ENCODE measurements around the gene TGM4. TPM values are rescaled to one million over a fixed set of nuclear protein-coding genes. Genes with fewer than 3 reads are reported as not detected.

TGM4 gene
- total RNA-seq, 1 donor from 2014 or later: under 0.01 TPM

- TF ChIP-seq, protein P1, sequence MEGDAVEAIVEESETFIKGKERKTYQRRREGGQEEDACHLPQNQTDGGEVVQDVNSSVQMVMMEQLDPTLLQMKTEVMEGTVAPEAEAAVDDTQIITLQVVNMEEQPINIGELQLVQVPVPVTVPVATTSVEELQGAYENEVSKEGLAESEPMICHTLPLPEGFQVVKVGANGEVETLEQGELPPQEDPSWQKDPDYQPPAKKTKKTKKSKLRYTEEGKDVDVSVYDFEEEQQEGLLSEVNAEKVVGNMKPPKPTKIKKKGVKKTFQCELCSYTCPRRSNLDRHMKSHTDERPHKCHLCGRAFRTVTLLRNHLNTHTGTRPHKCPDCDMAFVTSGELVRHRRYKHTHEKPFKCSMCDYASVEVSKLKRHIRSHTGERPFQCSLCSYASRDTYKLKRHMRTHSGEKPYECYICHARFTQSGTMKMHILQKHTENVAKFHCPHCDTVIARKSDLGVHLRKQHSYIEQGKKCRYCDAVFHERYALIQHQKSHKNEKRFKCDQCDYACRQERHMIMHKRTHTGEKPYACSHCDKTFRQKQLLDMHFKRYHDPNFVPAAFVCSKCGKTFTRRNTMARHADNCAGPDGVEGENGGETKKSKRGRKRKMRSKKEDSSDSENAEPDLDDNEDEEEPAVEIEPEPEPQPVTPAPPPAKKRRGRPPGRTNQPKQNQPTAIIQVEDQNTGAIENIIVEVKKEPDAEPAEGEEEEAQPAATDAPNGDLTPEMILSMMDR (IDR thresholded peaks at IDR 0.05; ENCODE audit: insufficient read depth, low read length, severe bottlenecking): no peak
- DNase-seq (ENCODE audit: low read depth): no peak
Observed at GRCh38 chr3:44867421-44868111, 6.8 kb upstream of the TGM4 start.

DNA sequence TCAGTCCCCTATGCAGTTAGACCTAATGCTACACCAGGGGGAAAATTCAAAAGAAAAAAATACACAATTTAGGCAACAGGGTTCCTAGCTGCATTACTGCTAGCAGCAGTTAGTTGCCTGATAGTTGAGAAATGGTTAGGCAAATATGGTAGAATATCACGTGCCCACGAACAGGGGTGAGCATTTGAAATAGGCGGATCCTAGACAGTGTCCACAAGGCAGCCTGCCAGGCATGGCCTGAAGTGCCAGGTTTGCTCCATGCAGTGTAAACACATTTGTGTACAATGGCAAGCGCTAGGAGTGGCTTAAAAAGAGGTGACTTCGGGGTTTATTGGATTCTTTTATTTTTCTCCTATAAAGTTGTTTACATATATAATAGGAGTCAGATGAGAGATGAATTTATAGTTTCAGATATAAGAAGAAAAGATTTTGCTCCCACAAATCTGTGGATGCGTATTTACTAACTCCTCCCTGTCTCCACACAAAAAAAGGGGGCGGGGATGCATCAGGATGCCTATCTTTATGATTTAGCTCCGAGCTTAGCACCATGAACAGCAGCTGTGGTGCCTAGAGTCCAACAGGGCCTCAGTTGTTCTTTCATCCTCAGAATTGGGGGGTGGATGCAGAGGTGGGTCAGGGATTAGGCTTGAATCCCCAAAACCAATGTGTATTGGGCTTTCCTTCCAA is 3.9 kb upstream of the TGM4 start:
- Histone ChIP-seq H3K36me3 (ENCODE audit: control insufficient read depth, insufficient read depth, low read length) (peaks cover 1% of the 10 kb centered on the region), H3K27me3 (ENCODE audit: control insufficient read depth, insufficient read depth, low read length) (no peaks in the 10 kb centered on the region), H3K4me3 (ENCODE audit: low read depth, low read length) (no peak overlapping the region)
- TF ChIP-seq, protein P1 (IDR thresholded peaks at IDR 0.05; ENCODE audit: insufficient read depth, low read length, severe bottlenecking): no peak
- FAIRE-seq (no peak), DNase-seq (ENCODE audit: low read depth) (no peak)

More at GRCh38 chr3:44867421-44868111, 6.8 kb upstream of the TGM4 start:
- peaks cover 4% of the 10 kb centered on the region for H3K36me3 ChIP-seq (ENCODE audit: control insufficient read depth, insufficient read depth, low read length)
- no peak overlapping the region for H3K4me3 ChIP-seq (ENCODE audit: low read depth, low read length)
- no peaks in the 10 kb centered on the region for H3K27me3 ChIP-seq (ENCODE audit: control insufficient read depth, insufficient read depth, low read length)
- FAIRE-seq: no peak

GRCh38 chr3:44875596-44875995 is 1.2 kb downstream of the TGM4 start:
- DNase-seq (ENCODE audit: low read depth) (no peak), FAIRE-seq (no peak)
- Histone ChIP-seq H3K36me3 (ENCODE audit: control insufficient read depth, insufficient read depth, low read length) (no peaks in the 10 kb centered on the region), H3K27me3 (ENCODE audit: control insufficient read depth, insufficient read depth, low read length) (no peaks in the 10 kb centered on the region), H3K4me3 (ENCODE audit: low read depth, low read length) (no peak overlapping the region)
- TF ChIP-seq, protein P1 (IDR thresholded peaks at IDR 0.05; ENCODE audit: insufficient read depth, low read length, severe bottlenecking): no peak

DNA sequence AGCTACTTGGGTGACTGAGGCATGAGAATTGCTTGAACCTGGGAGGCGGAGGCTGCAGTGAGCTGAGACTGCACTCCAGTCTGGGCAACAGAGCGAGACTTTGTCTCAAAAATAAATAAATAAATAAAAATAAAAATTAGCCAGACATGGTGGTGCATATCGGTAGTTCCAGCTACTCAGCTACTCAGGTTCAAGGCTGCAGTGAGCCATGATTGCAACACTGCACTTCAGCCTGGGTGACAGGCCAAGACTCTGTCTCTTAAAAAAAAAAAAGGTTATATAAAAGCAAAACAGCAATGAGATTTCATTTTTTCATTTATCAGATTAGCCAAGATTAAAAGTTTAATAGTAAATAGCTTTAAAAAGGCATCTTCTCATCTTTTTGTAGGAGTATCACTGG is 2.9 kb downstream of the TGM4 start:
- DNase-seq (ENCODE audit: low read depth) (no peak), FAIRE-seq (no peak)
- Histone ChIP-seq H3K27me3 (ENCODE audit: control insufficient read depth, insufficient read depth, low read length) (no peaks in the 10 kb centered on the region), H3K4me3 (ENCODE audit: low read depth, low read length) (no peak overlapping the region), H3K36me3 (ENCODE audit: control insufficient read depth, insufficient read depth, low read length) (no peaks in the 10 kb centered on the region)
- TF ChIP-seq, protein P1 (IDR thresholded peaks at IDR 0.05; ENCODE audit: insufficient read depth, low read length, severe bottlenecking): no peak

GRCh38 chr3:44880284-44880683 is 5.9 kb downstream of the TGM4 start:
- no peak overlapping the region for H3K4me3 ChIP-seq (ENCODE audit: low read depth, low read length)
- H3K27me3 ChIP-seq (ENCODE audit: control insufficient read depth, insufficient read depth, low read length): no peaks in the 10 kb centered on the region
- DNase-seq (ENCODE audit: low read depth) (no peak), FAIRE-seq (no peak)
- TF ChIP-seq, protein P1 (IDR thresholded peaks at IDR 0.05; ENCODE audit: insufficient read depth, low read length, severe bottlenecking): no peak
- no peaks in the 10 kb centered on the region for H3K36me3 ChIP-seq (ENCODE audit: control insufficient read depth, insufficient read depth, low read length)

Measured in bronchial epithelial cell (primary cell).